DOHH2 (cell line): ENCODE data around the gene MAML2.

Source experiments
- H3F3A ChIP-seq: fragments of 200-600 bp; sonication (generic), shearing (Covaris generic); 2 replicates; pipeline ENCODE4 v1.6.0; 2016; ENCODE audit warnings: antibody characterized with exemption, mild to moderate bottlenecking; ENCODE audit not compliant: control insufficient read depth, insufficient read depth
- H3K27ac ChIP-seq: fragments of 200-600 bp; sonication (generic); 2 replicates; pipeline ENCODE4 v1.5.1; 2014; ENCODE audit warnings: low read depth, mild to moderate bottlenecking, low read length, moderate library complexity
- H3K27me3 ChIP-seq: fragments of 200-600 bp; sonication (generic); 2 replicates; pipeline ENCODE4 v1.6.1; 2014; ENCODE audit warnings: mild to moderate bottlenecking, low read length, mixed read lengths; ENCODE audit not compliant: control insufficient read depth
- H3K36me3 ChIP-seq: fragments of 200-600 bp; sonication (generic); 2 replicates; pipeline ENCODE4 v1.6.1; 2014; ENCODE audit warnings: mild to moderate bottlenecking, low read length, moderate library complexity, mixed read lengths; ENCODE audit not compliant: control insufficient read depth
- H3K4me1 ChIP-seq: fragments of 200-600 bp; sonication (generic); 2 replicates; pipeline ENCODE4 v1.6.1; 2014; ENCODE audit warnings: mild to moderate bottlenecking, low read length, mixed read lengths; ENCODE audit not compliant: control insufficient read depth
- H3K4me2 ChIP-seq: fragments of 200-600 bp; sonication (generic); 2 replicates; pipeline ENCODE4 v1.6.0; 2014; ENCODE audit warnings: mild to moderate bottlenecking, low read length, moderate library complexity
- H3K4me3 ChIP-seq: fragments of 200-600 bp; sonication (generic); 2 replicates; pipeline ENCODE4 v1.5.1; 2014; ENCODE audit warnings: mild to moderate bottlenecking, low read length, mixed read lengths
- H3K79me2 ChIP-seq: fragments of 200-600 bp; sonication (generic); 2 replicates; pipeline ENCODE4 v1.6.1; 2014; ENCODE audit warnings: mild to moderate bottlenecking, low read length, mixed read lengths; ENCODE audit not compliant: control insufficient read depth
- H3K9me2 ChIP-seq: fragments of 200-600 bp; sonication (generic); replicated peaks from 2 replicates; pipeline ENCODE4 v1.6.1; 2014; ENCODE audit warnings: mild to moderate bottlenecking, low read length, mixed read lengths; ENCODE audit not compliant: control insufficient read depth
- H3K9me3 ChIP-seq: fragments of 200-600 bp; sonication (generic); 2 replicates; pipeline ENCODE4 v1.6.1; 2014; ENCODE audit warnings: antibody characterized with exemption, low read length, mixed read lengths; ENCODE audit not compliant: control insufficient read depth, insufficient read depth
- H4K20me1 ChIP-seq: fragments of 200-600 bp; sonication (generic); 2 replicates; pipeline ENCODE4 v1.6.0; 2014; ENCODE audit warnings: low read depth, mild to moderate bottlenecking, antibody characterized with exemption, low read length, moderate library complexity; ENCODE audit not compliant: control insufficient read depth, insufficient read depth
- CTCF ChIP-seq: fragments of 200-600 bp; sonication (generic); IDR thresholded peaks from one replicate; pipeline ENCODE4 v1.5.1; 2014; ENCODE audit warnings: antibody characterized with exemption, mild to moderate bottlenecking, low read depth, low read length; ENCODE audit not compliant: poor library complexity, severe bottlenecking
- EZH2phosphoT487 ChIP-seq: fragments of 200-600 bp; sonication (generic); IDR thresholded peaks from 2 replicates; pipeline ENCODE4 v1.6.1; 2017; ENCODE audit warnings: borderline replicate concordance, mild to moderate bottlenecking, antibody characterized with exemption, low read length, moderate library complexity, mixed read lengths

MAML2 gene

GRCh38 chr11:96107143-96107824 is 235.7 kb downstream of the MAML2 start:
- no peaks in the 10 kb centered on the region for H3K9me2 ChIP-seq
- H3K27me3 ChIP-seq, result no peaks in the 10 kb centered on the region
- H3K27ac ChIP-seq, result no peak overlapping the region
- no peaks in the 10 kb centered on the region for H4K20me1 ChIP-seq
- no peaks in the 10 kb centered on the region for H3F3A ChIP-seq
- H3K36me3 ChIP-seq, result no peaks in the 10 kb centered on the region
- no peaks in the 10 kb centered on the region for H3K9me3 ChIP-seq
- H3K79me2 ChIP-seq, result no peaks in the 10 kb centered on the region
- no peak for TF ChIP-seq EZH2phosphoT487
- no peak for TF ChIP-seq CTCF
- H3K4me1 ChIP-seq, result no peaks in the 10 kb centered on the region
- H3K4me3 ChIP-seq, result no peak overlapping the region
- H3K4me2 ChIP-seq, result no peak overlapping the region

- TF ChIP-seq CTCF (no peak), EZH2phosphoT487 (no peak)
- no peaks in the 10 kb centered on the region for H4K20me1 ChIP-seq
- H3K27ac ChIP-seq, result no peak overlapping the region
Observed at GRCh38 chr11:96106645-96107044, 236.3 kb downstream of the MAML2 start.

GRCh38 chr11:96105944-96106343 is 237.1 kb downstream of the MAML2 start:
- TF ChIP-seq CTCF (no peak), EZH2phosphoT487 (no peak)
- H3K27ac ChIP-seq, result no peak overlapping the region
- no peaks in the 10 kb centered on the region for H3K79me2 ChIP-seq

More at GRCh38 chr11:96106645-96107044, 236.3 kb downstream of the MAML2 start:
- no peaks in the 10 kb centered on the region for H3K36me3 ChIP-seq
- no peaks in the 10 kb centered on the region for H3K4me1 ChIP-seq
- H3K79me2 ChIP-seq, result no peaks in the 10 kb centered on the region
- no peak overlapping the region for H3K4me2 ChIP-seq
- no peaks in the 10 kb centered on the region for H3K27me3 ChIP-seq
- H3K9me3 ChIP-seq, result no peaks in the 10 kb centered on the region
- no peak overlapping the region for H3K4me3 ChIP-seq
- no peaks in the 10 kb centered on the region for H3K9me2 ChIP-seq
- no peaks in the 10 kb centered on the region for H3F3A ChIP-seq

More at GRCh38 chr11:96105944-96106343, 237.1 kb downstream of the MAML2 start:
- Histone ChIP-seq H3K4me3 (no peak overlapping the region), H3K4me2 (no peak overlapping the region), H3K36me3 (no peaks in the 10 kb centered on the region), H3K9me2 (no peaks in the 10 kb centered on the region), H3K4me1 (no peaks in the 10 kb centered on the region), H3K27me3 (no peaks in the 10 kb centered on the region), H3F3A (no peaks in the 10 kb centered on the region), H3K9me3 (no peaks in the 10 kb centered on the region), H4K20me1 (no peaks in the 10 kb centered on the region)
